Prostate gland (tissue), 2 donors: ENCODE results near the gene STK25.

Experiments used
- CTCF ChIP-seq, 4 experiments: fragments of 200-600 bp in 2 of 4; fragments of 450-650 bp in 2 of 4; sonication (generic) in 2 of 4; IDR thresholded peaks; 1 replicate in 3 of 4; 2 replicates in 1 of 4; pipeline ENCODE4 v1.5.1; 2016 to 2019; ENCODE audit warnings: antibody characterized with exemption in 4 of 4, mild to moderate bottlenecking in 2 of 4, moderate library complexity in 2 of 4
- POLR2A ChIP-seq: fragments of 450-650 bp; IDR thresholded peaks from one replicate; pipeline ENCODE4 v1.6.1; 2016; ENCODE audit warnings: antibody characterized with exemption, mild to moderate bottlenecking

DNA sequence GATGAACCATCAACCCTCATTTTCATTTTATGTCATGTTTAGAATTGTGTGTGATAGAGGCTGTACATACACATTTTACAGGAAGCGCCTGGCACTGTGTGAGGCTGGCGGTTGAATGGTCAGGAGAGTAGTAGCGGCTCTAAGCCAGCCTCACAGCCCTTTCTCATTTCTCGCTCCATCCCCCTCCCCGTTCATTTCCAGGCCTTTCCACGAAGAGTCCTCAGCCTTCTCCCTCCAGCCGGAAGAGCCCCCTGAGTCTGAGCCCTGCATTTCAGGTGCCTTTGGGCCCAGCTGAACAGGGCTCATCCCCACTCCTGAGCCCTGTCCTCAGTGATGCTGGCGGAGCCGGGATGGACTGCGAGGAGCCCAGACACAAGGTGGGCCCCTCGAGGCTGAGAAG lies 51.8 kb downstream of the STK25 start:
- TF ChIP-seq CTCF (IDR thresholded peaks at IDR 0.05), result no peak
- no peak for TF ChIP-seq POLR2A
